HG03469 (cell line): ENCODE measurements around the gene NQO2.

ENCODE experiments used
- ATAC-seq: cut with Tn5 transposase; IDR thresholded peaks from one replicate; pipeline ENCODE4 v1.9.1; 2021; ENCODE audit warnings: mild to moderate bottlenecking, moderate library complexity, moderate number of reproducible peaks; ENCODE audit not compliant: unreplicated experiment

Gene NQO2

DNA sequence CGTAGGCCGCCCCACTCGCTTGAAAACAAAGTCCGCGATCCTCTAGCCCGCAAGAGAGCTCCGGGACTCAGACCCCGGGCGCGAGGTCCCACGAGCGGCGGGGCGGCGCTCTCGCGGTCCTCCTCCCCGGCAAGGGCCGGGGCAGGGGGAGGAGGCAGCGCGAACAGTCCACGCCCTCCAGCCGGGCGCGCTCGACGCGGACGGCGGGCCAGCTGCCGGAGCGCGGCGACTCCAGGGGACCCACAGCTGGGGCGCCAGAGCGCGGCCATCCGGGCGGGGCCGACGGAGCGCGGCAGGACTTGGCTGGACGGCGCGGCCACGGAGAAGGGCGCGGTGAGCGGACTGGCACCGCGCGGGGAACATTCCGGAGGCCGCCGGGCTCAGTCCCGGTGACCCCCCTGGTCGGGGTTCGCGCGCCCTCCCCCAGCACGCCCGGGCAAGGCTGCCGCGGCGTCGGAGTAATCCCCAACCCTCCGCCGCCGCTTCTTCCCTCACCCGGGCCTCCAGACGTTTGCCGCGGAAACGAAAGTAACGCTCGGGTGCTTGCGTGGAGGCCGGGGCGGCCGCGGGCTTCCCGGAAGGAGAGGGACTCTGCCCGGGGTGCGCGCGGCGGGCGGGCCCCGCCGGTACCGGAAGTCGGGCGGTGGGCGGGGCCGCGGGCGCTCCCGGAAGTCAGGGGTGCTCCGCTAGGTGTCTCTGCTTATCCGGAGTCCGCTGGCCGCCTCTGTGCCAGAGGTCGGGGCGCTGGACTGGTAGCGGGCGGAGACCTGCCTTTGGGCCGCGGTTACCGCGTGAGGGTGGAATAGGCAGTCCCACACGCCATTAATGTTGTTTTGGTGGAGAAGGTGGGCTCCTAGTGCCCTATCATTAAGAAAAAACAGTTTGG is 68.9 kb downstream of the NQO2 start, which contains the start of gene RIPK1:
Gene RIPK1 (plus strand): TSS at position 166 of the 886 bp plus-strand sequence. CDS start 8,330 bp downstream, outside the sequence.
- ATAC-seq = peak; percentile 63
